ENCODE results near the gene NAGPA.
"Not testable (repeated sequence)": the region's sequence is repeated elsewhere in the genome, so short reads cannot be mapped to it uniquely, and the experiment has no call there.

Gene NAGPA

GRCh38 chr16:5045499-5046115 lies 11.9 kb upstream of the NAGPA start:
- no peak for TF ChIP-seq CTCF (IDR thresholded peaks at IDR 0.05; ENCODE audit: low read depth, low read length)
- no peak for DNase-seq (ENCODE audit: low read depth, low spot score)
- no peak overlapping the region for H3K4me3 ChIP-seq (ENCODE audit: low read depth, low read length)
- in situ Hi-C loops (cut with HindIII; ENCODE audit: low sequenced_read_pairs) = no loop called here

DNA sequence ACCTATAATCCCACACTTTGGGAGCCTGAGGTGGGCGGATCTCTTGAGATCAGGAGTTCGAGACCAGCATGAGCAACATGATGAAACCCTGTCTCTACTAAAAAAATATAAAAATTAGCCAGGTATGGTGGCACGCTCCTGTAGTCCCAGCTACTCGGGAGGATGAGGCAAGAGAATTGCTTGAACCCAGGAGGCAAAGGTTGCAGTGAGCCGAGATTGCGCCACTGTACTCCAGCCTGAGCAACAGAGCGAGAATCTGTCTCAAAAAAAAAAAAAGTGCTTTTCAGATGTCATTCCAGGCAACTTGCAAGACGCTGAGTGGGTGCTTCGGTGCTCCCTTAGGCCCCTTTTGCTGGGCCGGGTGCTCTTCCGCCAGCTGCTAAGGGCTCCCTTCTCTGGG lies 10.8 kb upstream of the NAGPA start:
- DNase-seq (ENCODE audit: low read depth, low spot score); in situ Hi-C loops (cut with HindIII; ENCODE audit: low sequenced_read_pairs); H3K4me3 ChIP-seq (ENCODE audit: low read depth, low read length): not testable (repeated sequence)

GRCh38 chr16:5044011-5044540 lies 10.3 kb upstream of the NAGPA start:
- in situ Hi-C loops (cut with HindIII; ENCODE audit: low sequenced_read_pairs) = no loop called here
- TF ChIP-seq CTCF (IDR thresholded peaks at IDR 0.05; ENCODE audit: low read depth, low read length) = no peak
- no peak for DNase-seq (ENCODE audit: low read depth, low spot score)
- H3K4me3 ChIP-seq (ENCODE audit: low read depth, low read length) = no peak overlapping the region

DNA sequence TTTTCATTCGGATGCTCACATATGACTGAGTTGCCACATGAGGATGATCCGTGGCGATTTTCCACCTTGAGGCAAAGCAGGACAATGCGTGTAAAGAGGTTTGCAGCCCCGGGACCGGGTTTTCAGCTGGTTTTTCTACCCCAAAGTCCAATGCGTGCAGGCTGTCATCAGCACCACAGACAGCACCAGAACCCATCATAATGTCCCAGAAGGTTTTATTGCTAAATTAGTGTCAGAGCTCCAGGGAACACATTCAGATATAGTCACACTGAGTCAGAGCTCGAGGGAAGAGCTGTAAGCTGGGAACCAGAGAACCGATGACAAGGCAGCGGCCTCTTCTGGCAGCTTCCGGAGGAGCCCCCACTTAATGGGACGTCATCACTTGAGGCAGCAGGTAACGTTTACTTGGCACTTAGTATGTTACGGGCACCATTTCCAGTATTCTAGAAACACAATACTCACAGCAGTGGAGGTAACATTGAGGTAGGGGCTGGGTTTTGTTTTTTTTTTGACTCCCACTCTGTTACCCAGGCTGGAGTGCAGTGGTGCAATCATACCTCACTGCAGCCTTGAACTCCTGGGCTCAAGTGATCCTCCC lies 8.9 kb upstream of the NAGPA start:
- H3K4me3 ChIP-seq (ENCODE audit: low read depth, low read length) = no peak overlapping the region
- in situ Hi-C loops (cut with HindIII; ENCODE audit: low sequenced_read_pairs) = no loop called here
- DNase-seq (ENCODE audit: low read depth, low spot score) = peak; percentile 8
- peak; percentile 5 for TF ChIP-seq CTCF (IDR thresholded peaks at IDR 0.05; ENCODE audit: low read depth, low read length)

DNA sequence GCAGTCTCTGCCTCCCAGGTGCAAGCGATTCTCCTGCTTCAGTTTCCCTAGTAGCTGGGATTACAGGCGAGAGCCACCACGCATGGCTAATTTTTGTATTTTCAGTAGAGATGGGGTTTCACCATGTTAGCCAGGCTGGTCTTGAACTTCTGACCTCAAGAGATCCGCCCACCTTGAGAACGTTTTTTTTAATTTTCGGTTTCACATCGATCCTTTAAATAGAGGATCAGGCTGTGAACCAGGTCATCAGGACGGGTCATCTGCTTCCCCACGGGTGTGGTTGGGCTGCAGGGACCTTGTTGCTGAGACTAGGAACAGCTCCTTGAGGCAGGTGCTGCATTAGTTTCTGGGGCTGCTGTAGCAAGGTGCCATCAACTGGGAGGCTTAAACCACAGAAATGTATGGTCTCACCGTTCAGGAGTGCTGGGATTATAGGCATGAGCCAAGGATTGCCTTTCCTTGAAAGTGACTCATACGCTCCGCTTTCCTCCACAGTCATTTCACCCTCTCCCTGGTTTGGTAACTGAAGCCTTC lies 7.9 kb upstream of the NAGPA start:
- in situ Hi-C loops (cut with HindIII; ENCODE audit: low sequenced_read_pairs) = no loop called here
- no peak for TF ChIP-seq CTCF (IDR thresholded peaks at IDR 0.05; ENCODE audit: low read depth, low read length)
- no peak overlapping the region for H3K4me3 ChIP-seq (ENCODE audit: low read depth, low read length)
- peak; percentile 64 for DNase-seq (ENCODE audit: low read depth, low spot score)

DNA sequence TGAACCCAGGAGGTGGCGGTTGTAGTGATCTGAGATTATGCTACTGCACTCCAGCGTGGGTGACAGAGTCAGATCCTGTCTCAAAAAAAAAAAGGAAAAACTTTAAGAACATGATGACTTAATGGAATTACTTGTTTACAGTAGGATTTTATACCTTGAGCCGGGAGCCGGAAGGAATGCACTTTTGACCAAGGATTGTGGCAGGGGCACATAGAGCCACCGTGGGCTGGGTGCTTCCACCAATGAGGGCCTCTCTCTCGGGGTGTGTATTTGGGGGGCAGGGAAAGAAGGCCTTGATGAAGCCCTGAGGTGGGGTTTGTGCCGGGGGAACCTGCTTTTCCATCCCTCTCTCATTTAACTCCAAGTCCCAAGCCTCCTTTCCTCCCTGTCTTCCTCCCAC lies 6.7 kb upstream of the NAGPA start:
- in situ Hi-C loops (cut with HindIII; ENCODE audit: low sequenced_read_pairs) = no loop called here
- no peak for TF ChIP-seq CTCF (IDR thresholded peaks at IDR 0.05; ENCODE audit: low read depth, low read length)

More for the DNA sequence above, 6.7 kb upstream of the NAGPA start:
- no peak overlapping the region for H3K4me3 ChIP-seq (ENCODE audit: low read depth, low read length)
- DNase-seq (ENCODE audit: low read depth, low spot score) = no peak
